Stimulated activated CD8-positive, alpha-beta memory T cell treated with anti-CD3 and anti-CD28 coated beads, Interleukin-7, amount 100 ng/mL, for 24 hours (primary cell): ENCODE measurements around the gene PROSER2.
"Not testable (repeated sequence)": the region's sequence is repeated elsewhere in the genome, so short reads cannot be mapped to it uniquely, and the experiment has no call there.

Experiments
- DNase-seq: peaks from one replicate; pipeline ENCODE4 v3.0.0-alpha.2; 2020; ENCODE audit warnings: low read depth

PROSER2 gene

GRCh38 chr10:11837372-11838161 is 14.4 kb downstream of the PROSER2 start:
- DNase-seq: no peak

- DNase-seq: no peak
Observed at GRCh38 chr10:11838298-11838852, 15.2 kb downstream of the PROSER2 start.

GRCh38 chr10:11841375-11841774 is 18.2 kb downstream of the PROSER2 start:
- no peak for DNase-seq

GRCh38 chr10:11842411-11842810 is 19.3 kb downstream of the PROSER2 start:
- DNase-seq: no peak

- no peak for DNase-seq
Observed at GRCh38 chr10:11845113-11845512, 22.0 kb downstream of the PROSER2 start.

GRCh38 chr10:11846542-11846941 is 23.4 kb downstream of the PROSER2 start:
- DNase-seq: no peak

- DNase-seq: no peak
Observed at GRCh38 chr10:11849277-11849676, 26.1 kb downstream of the PROSER2 start.

- no peak for DNase-seq
Observed at GRCh38 chr10:11849911-11850310, 26.8 kb downstream of the PROSER2 start.

- DNase-seq: no peak
Observed at GRCh38 chr10:11851910-11852309, 28.8 kb downstream of the PROSER2 start.

GRCh38 chr10:11852637-11853036 is 29.5 kb downstream of the PROSER2 start:
- DNase-seq: not testable (repeated sequence)

GRCh38 chr10:11853468-11853867 is 30.3 kb downstream of the PROSER2 start:
- no peak for DNase-seq

- no peak for DNase-seq
Observed at GRCh38 chr10:11854301-11854700, 31.1 kb downstream of the PROSER2 start.

GRCh38 chr10:11856089-11856488 is 32.9 kb downstream of the PROSER2 start:
- DNase-seq: no peak

GRCh38 chr10:11856678-11857077 is 33.5 kb downstream of the PROSER2 start:
- no peak for DNase-seq

- DNase-seq: no peak
Observed at GRCh38 chr10:11858093-11858492, 34.9 kb downstream of the PROSER2 start.

GRCh38 chr10:11861341-11861740 is 38.2 kb downstream of the PROSER2 start:
- DNase-seq: no peak

- no peak for DNase-seq
Observed at GRCh38 chr10:11861811-11862428, 38.8 kb downstream of the PROSER2 start.

GRCh38 chr10:11863353-11864109 is 40.4 kb downstream of the PROSER2 start:
- DNase-seq: peak; percentile 7

GRCh38 chr10:11864727-11865126 is 41.6 kb downstream of the PROSER2 start:
- no peak for DNase-seq

GRCh38 chr10:11865561-11865960 is 42.4 kb downstream of the PROSER2 start:
- no peak for DNase-seq

- no peak for DNase-seq
Observed at GRCh38 chr10:11866199-11866925, 43.2 kb downstream of the PROSER2 start.

GRCh38 chr10:11869219-11869618 is 46.1 kb downstream of the PROSER2 start:
- no peak for DNase-seq
